IPS-18c (cell line): ENCODE results near the gene NR4A3.

Source experiments
- H3K4me3 ChIP-seq: 2 replicates; pipeline ENCODE4 v1.7.0; 2013; ENCODE audit warnings: low read depth, mild to moderate bottlenecking, low read length, moderate library complexity; ENCODE audit not compliant: insufficient read depth
- H3K9me3 ChIP-seq: one replicate; pipeline ENCODE4 v1.6.1; 2013; ENCODE audit warnings: mild to moderate bottlenecking, low read length, moderate library complexity; ENCODE audit not compliant: control insufficient read depth, insufficient read depth

The NR4A3 gene

DNA sequence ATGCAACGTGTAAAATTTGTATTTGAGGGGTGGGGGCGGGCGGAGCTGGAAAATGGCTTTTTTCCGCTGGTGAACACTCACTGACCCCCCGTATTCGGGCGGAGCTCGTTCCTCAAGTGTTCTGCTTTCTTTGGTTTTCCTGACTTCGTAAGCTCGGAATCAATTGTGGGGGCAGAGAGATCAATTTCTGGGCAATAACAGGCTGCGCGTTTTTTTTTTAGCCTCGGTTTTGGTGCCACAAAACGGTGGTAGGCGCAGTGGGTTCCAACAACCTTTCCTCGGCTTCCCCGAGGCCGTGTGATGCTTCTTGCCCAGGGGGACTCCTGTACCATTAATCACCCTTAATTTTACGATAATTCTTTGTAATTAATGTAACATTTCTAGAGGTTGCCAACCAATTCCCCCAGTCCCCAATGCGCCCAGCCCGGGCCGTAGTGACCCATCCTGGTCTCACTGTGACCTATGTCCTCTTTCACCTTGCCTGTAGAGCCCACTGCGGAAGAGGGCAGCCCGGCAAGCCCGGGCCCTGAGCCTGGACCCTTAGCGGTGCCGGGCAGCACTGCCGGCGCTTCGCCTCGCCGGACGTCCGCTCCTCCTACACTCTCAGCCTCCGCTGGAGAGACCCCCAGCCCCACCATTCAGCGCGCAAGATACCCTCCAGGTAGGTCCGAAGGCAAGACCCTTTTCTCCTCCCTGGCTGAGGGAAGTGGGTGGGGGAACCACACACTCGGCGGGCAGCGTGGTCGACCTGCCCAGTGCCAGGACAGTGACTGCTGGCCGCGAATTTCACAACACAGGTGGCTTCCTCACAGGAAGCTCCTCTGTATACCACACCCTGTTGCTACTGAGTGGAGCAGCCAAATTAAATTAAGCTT lies 3.7 kb downstream of the NR4A3 start:
- H3K4me3 ChIP-seq = peak overlapping the region; percentile 60
- H3K9me3 ChIP-seq = no peaks in the 10 kb centered on the region

DNA sequence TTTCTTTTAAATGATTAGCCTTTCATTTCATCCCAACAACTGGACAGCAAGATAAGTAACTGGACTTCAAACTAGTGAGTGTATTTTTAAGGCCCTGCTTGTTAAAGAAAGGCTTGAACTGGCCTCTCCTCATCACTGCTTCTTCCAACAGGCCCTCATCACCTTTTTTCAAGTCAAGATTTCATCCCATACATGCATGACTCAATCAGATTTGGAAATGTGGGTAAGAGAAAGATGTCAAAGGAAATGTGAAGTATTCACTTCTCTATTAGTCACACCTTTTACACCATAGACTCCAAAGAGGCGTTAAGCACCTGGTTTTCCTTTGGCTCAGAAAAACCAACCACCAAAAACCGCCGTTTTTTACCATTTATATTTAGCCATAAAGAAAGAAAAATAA lies 4.9 kb downstream of the NR4A3 start:
- H3K9me3 ChIP-seq = no peaks in the 10 kb centered on the region
- H3K4me3 ChIP-seq = no peak overlapping the region

GRCh38 chr9:99827244-99827643 lies 5.6 kb downstream of the NR4A3 start:
- Histone ChIP-seq H3K9me3 (no peaks in the 10 kb centered on the region), H3K4me3 (no peak overlapping the region)

DNA sequence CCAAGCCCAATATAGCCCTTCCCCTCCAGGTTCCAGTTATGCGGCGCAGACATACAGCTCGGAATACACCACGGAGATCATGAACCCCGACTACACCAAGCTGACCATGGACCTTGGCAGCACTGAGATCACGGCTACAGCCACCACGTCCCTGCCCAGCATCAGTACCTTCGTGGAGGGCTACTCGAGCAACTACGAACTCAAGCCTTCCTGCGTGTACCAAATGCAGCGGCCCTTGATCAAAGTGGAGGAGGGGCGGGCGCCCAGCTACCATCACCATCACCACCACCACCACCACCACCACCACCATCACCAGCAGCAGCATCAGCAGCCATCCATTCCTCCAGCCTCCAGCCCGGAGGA lies 6.3 kb downstream of the NR4A3 start:
- peak overlapping the region; percentile 28 for H3K4me3 ChIP-seq
- no peaks in the 10 kb centered on the region for H3K9me3 ChIP-seq

GRCh38 chr9:99828417-99829176 lies 6.9 kb downstream of the NR4A3 start:
- Histone ChIP-seq H3K4me3 (peak overlapping the region; percentile 38), H3K9me3 (no peaks in the 10 kb centered on the region)

DNA sequence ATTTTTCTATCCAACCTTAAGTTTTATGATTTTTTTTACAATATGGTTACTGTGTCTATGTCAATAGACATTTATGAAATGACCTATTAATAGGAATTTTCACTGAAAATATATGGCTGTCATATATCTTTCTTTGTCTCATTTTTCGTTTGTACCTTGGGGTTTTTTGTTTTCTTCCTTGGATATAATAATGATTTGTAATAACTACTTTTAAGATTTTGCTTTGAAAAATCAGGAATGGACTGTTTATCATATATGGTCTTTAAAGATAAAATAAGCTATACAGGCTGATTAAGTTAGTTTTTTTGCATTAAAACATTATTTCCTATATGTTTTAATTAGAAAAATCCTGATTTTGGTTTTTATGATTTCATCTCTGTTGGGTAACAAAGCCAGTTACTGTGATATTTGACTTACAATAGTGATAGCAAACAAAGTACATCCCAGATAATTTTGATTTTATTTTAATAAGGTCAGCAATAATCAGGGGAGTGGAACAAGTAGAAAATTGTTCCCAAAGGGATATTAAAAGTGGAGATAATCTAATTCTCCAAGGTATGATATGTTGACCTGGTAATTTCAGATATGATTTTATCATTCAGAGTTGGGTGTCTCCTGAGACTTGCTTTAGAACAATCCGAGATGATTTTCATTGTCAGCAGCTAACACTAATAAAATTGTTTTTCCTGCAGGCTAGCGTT lies 10.3 kb downstream of the NR4A3 start:
- Histone ChIP-seq H3K4me3 (no peak overlapping the region), H3K9me3 (no peaks in the 10 kb centered on the region)

GRCh38 chr9:99832558-99832864 lies 10.8 kb downstream of the NR4A3 start:
- Histone ChIP-seq H3K4me3 (no peak overlapping the region), H3K9me3 (no peaks in the 10 kb centered on the region)

DNA sequence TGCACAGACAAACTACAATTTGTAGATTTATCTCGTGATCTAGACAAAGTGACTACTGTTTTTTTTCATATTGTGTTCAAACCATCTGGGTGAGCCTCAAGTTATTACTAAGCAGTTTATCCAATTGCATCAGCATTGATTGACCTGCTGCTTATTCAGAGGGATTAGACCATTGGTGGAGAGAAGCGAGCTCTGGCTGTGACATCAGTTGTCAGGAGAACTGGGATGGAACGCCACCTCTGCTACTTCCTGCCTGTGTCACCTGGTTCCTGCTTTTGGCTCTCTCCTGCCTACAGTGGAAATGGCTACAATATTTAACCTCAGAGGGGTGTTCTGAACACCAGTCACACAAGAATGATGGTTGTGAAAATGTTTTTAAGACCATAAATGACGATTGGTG lies 12.1 kb downstream of the NR4A3 start:
- Histone ChIP-seq H3K9me3 (no peaks in the 10 kb centered on the region), H3K4me3 (no peak overlapping the region)

DNA sequence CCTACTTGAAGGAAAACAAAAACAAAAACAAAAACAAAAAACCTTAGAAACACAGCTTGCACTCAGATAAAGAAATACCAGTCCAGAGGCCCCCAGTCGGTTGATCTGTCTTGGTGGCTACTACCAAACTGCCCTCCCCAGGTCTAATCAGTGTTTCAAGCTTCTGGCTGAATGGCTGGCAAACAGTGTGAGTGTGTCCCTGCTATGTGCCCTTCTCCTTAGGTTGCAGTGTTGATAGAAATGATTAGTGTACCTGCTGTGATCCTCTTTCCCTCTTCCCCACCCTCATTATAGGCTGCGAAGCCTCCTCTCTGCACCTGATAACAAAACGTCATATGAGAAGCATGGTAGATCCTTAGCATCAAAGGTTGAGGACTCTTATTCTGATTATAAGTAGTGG lies 12.8 kb downstream of the NR4A3 start:
- no peaks in the 10 kb centered on the region for H3K9me3 ChIP-seq
- H3K4me3 ChIP-seq = no peak overlapping the region

DNA sequence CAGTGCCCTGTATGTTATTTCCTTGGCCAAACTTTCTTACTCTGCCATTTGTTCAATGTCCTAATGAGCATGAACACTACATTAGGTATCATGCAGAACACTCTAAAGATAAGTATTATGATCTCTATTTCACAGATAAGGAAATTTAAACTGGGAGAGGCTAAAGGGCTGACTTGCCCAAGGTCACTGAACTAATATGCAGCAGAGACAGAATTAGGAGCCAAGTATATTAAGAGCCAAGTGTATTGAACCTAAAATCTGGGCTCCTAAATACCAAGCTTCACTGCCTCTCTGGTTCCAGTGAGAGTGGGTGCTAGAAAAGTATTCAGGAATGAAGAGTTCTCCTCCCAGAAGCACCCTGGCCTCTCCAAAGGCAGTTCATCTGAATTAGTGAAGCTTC lies 13.5 kb downstream of the NR4A3 start:
- H3K4me3 ChIP-seq = no peak overlapping the region
- no peaks in the 10 kb centered on the region for H3K9me3 ChIP-seq

- no peaks in the 10 kb centered on the region for H3K9me3 ChIP-seq
- H3K4me3 ChIP-seq = no peak overlapping the region
These were observed 13.9 kb downstream of the NR4A3 start for GRCh38 chr9:99835581-99835980.

- no peaks in the 10 kb centered on the region for H3K9me3 ChIP-seq
- H3K4me3 ChIP-seq = no peak overlapping the region
These were observed 18.4 kb downstream of the NR4A3 start for GRCh38 chr9:99840072-99840471.

DNA sequence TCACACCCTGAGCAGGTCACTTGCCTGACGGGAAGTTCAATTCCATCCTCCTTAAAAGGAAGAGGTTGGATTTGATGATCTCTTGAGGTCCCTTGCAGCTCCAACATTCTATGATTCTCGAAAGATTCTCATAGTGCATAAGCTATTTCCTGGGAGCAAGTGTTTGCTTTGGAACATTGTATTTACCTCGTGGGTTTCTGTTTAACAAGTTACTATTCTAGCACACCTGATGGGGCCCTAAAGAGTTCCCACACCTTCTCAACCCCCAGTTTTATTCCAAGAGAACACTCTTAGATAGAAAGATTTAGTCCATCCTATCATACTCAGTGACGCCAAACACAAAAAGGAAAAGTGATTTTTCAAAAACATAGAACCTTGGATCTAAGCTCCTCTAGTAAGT lies 23.4 kb downstream of the NR4A3 start:
- H3K9me3 ChIP-seq = no peaks in the 10 kb centered on the region
- H3K4me3 ChIP-seq = no peak overlapping the region

DNA sequence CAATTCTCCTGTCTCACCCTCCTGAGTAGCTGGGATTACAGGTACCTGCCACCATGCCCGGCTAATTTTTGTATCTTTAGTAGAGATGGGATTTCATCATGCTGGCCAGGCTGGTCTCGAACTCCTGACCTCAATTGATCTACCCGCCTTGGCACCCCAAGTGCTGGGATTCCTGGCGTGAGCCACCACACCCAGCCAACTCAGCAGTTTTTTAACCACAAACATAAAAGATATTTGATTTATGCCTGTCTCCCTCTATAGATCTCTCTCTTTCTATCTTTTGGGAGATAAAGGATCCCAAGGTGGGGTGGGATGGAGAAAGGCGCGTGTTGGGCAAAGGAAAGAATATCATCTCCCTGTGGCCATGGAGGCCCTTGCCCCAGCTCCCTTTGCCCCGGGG lies 26.8 kb downstream of the NR4A3 start:
- no peak overlapping the region for H3K4me3 ChIP-seq
- H3K9me3 ChIP-seq = no peaks in the 10 kb centered on the region

- H3K9me3 ChIP-seq = no peaks in the 10 kb centered on the region
- H3K4me3 ChIP-seq = no peak overlapping the region
These were observed 29.2 kb downstream of the NR4A3 start for GRCh38 chr9:99850736-99851499.

- Histone ChIP-seq H3K9me3 (no peaks in the 10 kb centered on the region), H3K4me3 (no peak overlapping the region)
These were observed 29.8 kb downstream of the NR4A3 start for GRCh38 chr9:99851500-99851822.

DNA sequence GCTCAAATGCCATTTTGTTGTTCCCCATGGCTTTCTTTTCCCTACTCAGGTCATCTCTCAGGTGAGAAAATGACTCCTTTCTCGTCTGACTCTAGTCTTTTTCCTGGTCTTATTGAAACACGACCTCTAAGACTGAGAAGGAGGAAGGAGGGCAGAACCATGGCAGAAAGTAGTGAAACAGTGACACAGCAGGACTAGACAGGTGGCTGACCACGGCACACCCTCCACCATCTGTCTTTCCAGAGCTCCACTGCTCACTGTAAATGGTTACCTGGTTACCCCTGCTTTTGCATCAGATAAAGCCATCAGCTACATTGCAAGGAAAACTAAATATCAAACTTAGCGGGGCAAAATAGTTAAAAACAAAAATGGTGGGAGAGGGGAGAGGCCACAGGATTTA lies 30.9 kb downstream of the NR4A3 start:
- Histone ChIP-seq H3K9me3 (no peaks in the 10 kb centered on the region), H3K4me3 (no peak overlapping the region)
